ENCODE results near the gene CD163. TPM values are rescaled to one million over a fixed set of nuclear protein-coding genes. Genes with fewer than 3 reads are reported as not detected.

Gene CD163
- total RNA-seq, 6 experiments from 2014 or later: 47.4 to 120 (median 67.3) TPM

DNA sequence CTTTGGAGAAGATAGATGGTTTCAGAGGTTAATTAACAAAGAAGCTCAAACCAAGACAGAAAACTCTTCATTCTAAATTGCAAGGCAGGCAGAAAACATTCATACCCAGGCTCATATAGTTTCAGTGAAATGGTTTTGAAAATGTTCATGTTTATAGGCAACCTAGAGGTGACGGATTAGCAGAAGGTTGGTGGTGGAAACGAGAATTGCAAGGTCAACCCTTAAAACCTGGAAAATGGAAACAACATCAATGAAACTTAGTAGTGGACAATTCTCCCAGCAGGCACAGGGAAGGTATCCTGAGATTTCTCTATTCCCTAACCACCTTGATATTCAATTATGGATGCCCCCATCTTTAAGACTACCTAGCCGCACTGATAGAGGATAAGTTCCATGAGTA, 965 bp downstream of the CD163 start:
- no peak for DNase-seq
- peak overlapping the region; percentile 5 to 29 (median 14) for H3K4me3 ChIP-seq
- H3K9me3 ChIP-seq: no peaks in the 10 kb centered on the region
- H3K4me1 ChIP-seq: no peaks in the 10 kb centered on the region
- 61% methylated on average over 3 of the region's 3 CpGs for WGBS (ENCODE audit: insufficient coverage, low coverage, low lambda C conversion rate, missing lambda C conversion rate)
- intact Hi-C loops (cut with DNase I): no loop called here
- ATAC-seq: peak in 3 of 4 donors; percentile 15 to 38 (median 33)
- H3K27ac ChIP-seq: peak overlapping the region in 2 of 3 donors; percentile 15 to 23
- TF ChIP-seq, protein P1, sequence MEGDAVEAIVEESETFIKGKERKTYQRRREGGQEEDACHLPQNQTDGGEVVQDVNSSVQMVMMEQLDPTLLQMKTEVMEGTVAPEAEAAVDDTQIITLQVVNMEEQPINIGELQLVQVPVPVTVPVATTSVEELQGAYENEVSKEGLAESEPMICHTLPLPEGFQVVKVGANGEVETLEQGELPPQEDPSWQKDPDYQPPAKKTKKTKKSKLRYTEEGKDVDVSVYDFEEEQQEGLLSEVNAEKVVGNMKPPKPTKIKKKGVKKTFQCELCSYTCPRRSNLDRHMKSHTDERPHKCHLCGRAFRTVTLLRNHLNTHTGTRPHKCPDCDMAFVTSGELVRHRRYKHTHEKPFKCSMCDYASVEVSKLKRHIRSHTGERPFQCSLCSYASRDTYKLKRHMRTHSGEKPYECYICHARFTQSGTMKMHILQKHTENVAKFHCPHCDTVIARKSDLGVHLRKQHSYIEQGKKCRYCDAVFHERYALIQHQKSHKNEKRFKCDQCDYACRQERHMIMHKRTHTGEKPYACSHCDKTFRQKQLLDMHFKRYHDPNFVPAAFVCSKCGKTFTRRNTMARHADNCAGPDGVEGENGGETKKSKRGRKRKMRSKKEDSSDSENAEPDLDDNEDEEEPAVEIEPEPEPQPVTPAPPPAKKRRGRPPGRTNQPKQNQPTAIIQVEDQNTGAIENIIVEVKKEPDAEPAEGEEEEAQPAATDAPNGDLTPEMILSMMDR (IDR thresholded peaks at IDR 0.05): peak in 1 of 4 donors; percentile 22
- peak; percentile 25 for TF ChIP-seq POLR2A (IDR thresholded peaks at IDR 0.05)
- H3K27me3 ChIP-seq: no peaks in the 10 kb centered on the region
- peaks cover 0 to 3% (median 0%) of the 10 kb centered on the region in 4 donors for H3K36me3 ChIP-seq

DNA sequence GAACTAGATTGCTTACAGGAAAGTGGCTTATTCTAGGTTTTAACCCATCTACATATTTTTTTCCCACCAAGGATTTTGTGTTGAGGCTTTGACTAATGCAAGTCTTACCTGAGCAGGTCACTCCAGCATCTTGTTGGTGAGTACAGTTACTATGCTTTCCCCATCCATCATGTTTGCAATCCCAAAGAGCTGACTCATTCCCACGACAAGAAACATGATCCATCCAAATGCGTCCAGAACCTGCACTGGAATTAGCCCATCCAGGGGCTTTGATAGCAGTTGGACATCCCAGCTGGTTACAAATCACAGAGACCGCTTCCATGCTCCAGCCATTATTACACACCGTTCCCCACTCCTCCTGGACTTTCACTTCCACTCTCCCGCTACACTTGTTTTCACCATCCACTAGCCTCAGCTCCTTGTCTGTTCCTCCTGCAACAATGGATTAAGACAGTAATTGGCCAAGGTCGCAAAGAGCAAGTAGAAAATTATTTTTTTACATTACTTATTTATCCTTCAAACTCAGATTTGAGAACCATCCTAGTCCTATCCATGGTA, 2.5 kb downstream of the CD163 start:
- Histone ChIP-seq H3K27me3 (no peaks in the 10 kb centered on the region), H3K4me3 (peak overlapping the region in 1 of 3 donors; percentile 29), H3K27ac (peak overlapping the region in 1 of 3 donors; percentile 22), H3K36me3 (peaks cover 0 to 15% (median 4%) of the 10 kb centered on the region in 4 donors), H3K9me3 (no peaks in the 10 kb centered on the region), H3K4me1 (no peaks in the 10 kb centered on the region)
- no peak for DNase-seq
- peak; percentile 16 for TF ChIP-seq POLR2A (IDR thresholded peaks at IDR 0.05)
- TF ChIP-seq, protein P1 (IDR thresholded peaks at IDR 0.05): no peak
- intact Hi-C loops (cut with DNase I): no loop called here
- WGBS (ENCODE audit: insufficient coverage, low coverage, low lambda C conversion rate, missing lambda C conversion rate): 70% methylated on average over 6 of the region's 6 CpGs
- peak; percentile 36 to 44 (median 37) for ATAC-seq

DNA sequence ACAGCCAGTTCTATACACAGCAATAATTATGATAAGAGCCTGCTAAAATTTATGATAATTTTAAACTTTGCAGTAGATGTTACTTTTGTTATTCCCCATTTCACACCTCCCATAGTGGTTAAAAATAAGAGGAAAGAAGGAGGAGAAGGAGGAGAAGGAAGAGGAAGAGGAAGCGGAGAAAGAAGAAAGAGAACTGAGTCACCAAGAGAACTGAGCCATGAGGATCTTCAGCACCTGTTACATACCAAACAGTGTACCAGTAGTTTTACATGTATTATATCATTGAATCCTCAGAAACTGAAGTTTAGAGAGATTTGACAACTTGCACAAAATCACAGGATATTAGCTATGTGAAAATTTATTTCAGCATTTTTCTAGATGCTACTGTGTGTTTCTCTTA, 3.9 kb downstream of the CD163 start:
- 64% methylated on average over 1 of the region's 1 CpG for WGBS (ENCODE audit: insufficient coverage, low coverage, low lambda C conversion rate, missing lambda C conversion rate)

DNA sequence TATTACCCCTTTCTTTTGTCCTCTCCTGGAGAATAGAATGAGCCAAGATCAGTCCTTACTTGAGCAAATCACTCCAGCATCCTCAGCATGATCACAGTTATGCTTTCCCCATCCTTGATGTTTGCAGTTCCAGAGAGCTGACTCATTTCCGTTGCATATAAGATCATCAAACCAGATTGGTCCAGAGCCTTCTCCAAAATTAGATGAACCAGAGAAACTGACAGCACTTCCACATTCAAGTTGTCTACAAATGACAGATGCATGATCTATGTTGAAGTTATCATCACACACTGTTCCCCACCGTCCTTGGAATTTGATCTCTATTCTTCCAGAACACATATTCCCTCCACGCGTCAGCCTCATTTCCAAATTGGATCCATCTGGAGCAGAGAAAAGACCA, 4.8 kb downstream of the CD163 start:
- Histone ChIP-seq H3K27ac (no peak overlapping the region), H3K9me3 (no peaks in the 10 kb centered on the region), H3K36me3 (peaks cover 0 to 17% (median 4%) of the 10 kb centered on the region in 4 donors), H3K4me1 (no peaks in the 10 kb centered on the region), H3K4me3 (no peak overlapping the region), H3K27me3 (no peaks in the 10 kb centered on the region)
- DNase-seq: no peak
- ATAC-seq: peak; percentile 17 to 42 (median 26)
- intact Hi-C loops (cut with DNase I): no loop called here
- WGBS (ENCODE audit: insufficient coverage, low coverage, low lambda C conversion rate, missing lambda C conversion rate): 52% methylated on average over 4 of the region's 4 CpGs
- TF ChIP-seq, protein P1 (IDR thresholded peaks at IDR 0.05): no peak
- TF ChIP-seq POLR2A (IDR thresholded peaks at IDR 0.05): peak; percentile 40

More for the DNA sequence above, 3.9 kb downstream of the CD163 start:
- peak overlapping the region in 1 of 3 donors; percentile 2 for H3K27ac ChIP-seq
- H3K36me3 ChIP-seq: peaks cover 0 to 17% (median 4%) of the 10 kb centered on the region in 4 donors
- ATAC-seq: no peak
- H3K4me3 ChIP-seq: peak overlapping the region in 1 of 3 donors; percentile 29
- TF ChIP-seq, protein P1 (IDR thresholded peaks at IDR 0.05): no peak
- no peak for TF ChIP-seq POLR2A (IDR thresholded peaks at IDR 0.05)
- intact Hi-C loops (cut with DNase I): no loop called here
- no peaks in the 10 kb centered on the region for H3K4me1 ChIP-seq
- H3K9me3 ChIP-seq: no peaks in the 10 kb centered on the region
- H3K27me3 ChIP-seq: no peaks in the 10 kb centered on the region
- DNase-seq: no peak

Data from right lobe of liver (tissue), 6 donors.